HepG2 (cell line): ENCODE results near the gene METAP2. TPM values are rescaled to one million over a fixed set of nuclear protein-coding genes. Genes with fewer than 3 reads are reported as not detected.
A peak's percentile ranks its signal among the peaks of the same experiment; 100 is the strongest.

Experiments used
- ATAC-seq: fragments of 200-7000 bp; cut with Tn5 transposase; 3 replicates; pipeline ENCODE4 v1.9.1; 2020; ENCODE audit warnings: mild to moderate bottlenecking, moderate library complexity
- BruUV-seq: library from RNA; stranded (reverse); fragments of 400-500 nt; replicated peaks from 2 replicates; lab custom pipeline; 2021; lab: Mats Ljungman, UMichigan
- CTCF ChIA-PET: fragments of 300-600 bp; formaldehyde crosslinking; extraction: SDS; loops from one replicate; lab custom pipeline; 2021; ENCODE audit warnings: low total read pairs, inconsistent platforms, low intra/inter-chr PET ratio; lab: Yijun Ruan, JAX
- POLR2A ChIA-PET: fragments of 350-600 bp; sonication (Branson Sonifier 250); formaldehyde crosslinking; loops from one replicate; lab custom pipeline; 2020; ENCODE audit warnings: antibody characterized with exemption, inconsistent platforms; lab: Yijun Ruan, JAX
- DNase-seq: peaks from one replicate; pipeline ENCODE4 v3.0.0-alpha.2; 2015; ENCODE audit warnings: low spot score
- FAIRE-seq: peaks from 3 replicates; lab custom pipeline; 2011; peaks lifted over from hg19 to GRCh38; lab: Jason Lieb, UNC
- H2AFZ ChIP-seq: one replicate; pipeline ENCODE4 v1.6.1; 2011; ENCODE audit warnings: low read length, inconsistent platforms
- H3K27ac ChIP-seq: fragments of 300-600 bp; 3 replicates; pipeline ENCODE4 v1.8.0; 2011; ENCODE audit warnings: mixed run types, mild to moderate bottlenecking, mixed read lengths, low read length, inconsistent platforms; ENCODE audit not compliant: insufficient read depth; ENCODE audit errors: extremely low read length
- H3K27me3 ChIP-seq, 2 experiments: fragments of 200-600 bp in 1 of 2; 2 replicates in 1 of 2; 3 replicates in 1 of 2; pipeline versions ENCODE4 v1.6.0 to v1.8.0; 2011; ENCODE audit warnings: low read length in 2 of 2, mild to moderate bottlenecking in 2 of 2, moderate library complexity in 2 of 2, inconsistent platforms in 1 of 2; ENCODE audit not compliant: insufficient read depth in 2 of 2, control insufficient read depth in 1 of 2
- H3K36me3 ChIP-seq, 2 experiments: fragments of 200-600 bp in 1 of 2; replicated peaks in 1 of 2; 2 replicates in 1 of 2; 3 replicates in 1 of 2; pipeline versions ENCODE4 v1.5.1 to v1.8.0; 2011; ENCODE audit warnings: low read length in 2 of 2, inconsistent platforms in 1 of 2; ENCODE audit not compliant: insufficient read depth in 2 of 2, control insufficient read depth in 1 of 2
- H3K4me1 ChIP-seq: 2 replicates; pipeline ENCODE4 v1.5.1; 2012; ENCODE audit warnings: low read length, inconsistent platforms; ENCODE audit not compliant: insufficient read depth
- H3K4me2 ChIP-seq: 2 replicates; pipeline ENCODE4 v1.6.0; 2011; ENCODE audit warnings: low read depth, low read length, inconsistent platforms
- H3K4me3 ChIP-seq, 3 experiments: fragments of 200-600 bp in 1 of 3; sonication (generic), shearing (Covaris generic) in 1 of 3; replicated peaks in 1 of 3; 2 replicates each; pipeline ENCODE4 v1.5.1; 2011 to 2016; ENCODE audit warnings: low read length in 3 of 3, inconsistent platforms in 2 of 3, low read depth in 2 of 3, mild to moderate bottlenecking in 2 of 3, control low read depth in 1 of 3, mixed read lengths in 1 of 3; ENCODE audit not compliant: insufficient read depth in 1 of 3
- H3K79me2 ChIP-seq: one replicate; pipeline ENCODE4 v1.6.1; 2011; ENCODE audit warnings: low read length, inconsistent platforms; ENCODE audit not compliant: insufficient read depth
- H3K9ac ChIP-seq: 2 replicates; pipeline ENCODE4 v1.6.0; 2011; ENCODE audit warnings: mild to moderate bottlenecking, low read depth, low read length, inconsistent platforms; ENCODE audit not compliant: insufficient read depth
- H3K9me3 ChIP-seq: 2 replicates; pipeline ENCODE4 v1.5.1; 2012; ENCODE audit warnings: mild to moderate bottlenecking, low read length
- H4K20me1 ChIP-seq: 2 replicates; pipeline ENCODE4 v1.6.0; 2011; ENCODE audit warnings: inconsistent platforms, mild to moderate bottlenecking, low read length, moderate library complexity; ENCODE audit not compliant: insufficient read depth
- CBX2 ChIP-seq, 2 experiments: fragments of 200-600 bp in 1 of 2; sonication (generic); formaldehyde crosslinking in 1 of 2; IDR thresholded peaks; 2 replicates each; pipeline versions ENCODE4 v1.7.0 to v1.8.1; 2018 to 2022; ENCODE audit warnings: low read depth in 2 of 2, low read length in 1 of 2, mild to moderate bottlenecking in 1 of 2, missing genetic modification reagents in 1 of 2
- MAFF ChIP-seq: IDR thresholded peaks from 2 replicates; pipeline ENCODE4 v1.6.1; 2011; ENCODE audit warnings: low read depth, low read length, improper control_type of control experiment
- MAFK ChIP-seq, 2 experiments: IDR thresholded peaks in 1 of 2; conservative IDR thresholded peaks in 1 of 2; 2 replicates each; pipeline ENCODE4 v1.6.1; 2011; ENCODE audit warnings: improper control_type of control experiment in 2 of 2, low read length in 2 of 2
- MIER3 ChIP-seq: IDR thresholded peaks from 2 replicates; pipeline ENCODE4 v1.6.1; 2016; ENCODE audit warnings: missing compliant biosample characterization, borderline replicate concordance
- NFIB ChIP-seq: sonication (generic); formaldehyde crosslinking; IDR thresholded peaks from 2 replicates; pipeline ENCODE4 v1.9.0; 2021; ENCODE audit warnings: missing genetic modification reagents, mild to moderate bottlenecking, borderline replicate concordance
- ZNF816 ChIP-seq: sonication (generic); formaldehyde crosslinking; IDR thresholded peaks from 2 replicates; pipeline ENCODE4 v1.8.0; 2022; ENCODE audit warnings: missing genetic modification reagents, mild to moderate bottlenecking, borderline replicate concordance
- WGBS: methylation state at CpG from one replicate; pipeline ENCODE4 v1.1.6; 2017; ENCODE audit warnings: low lambda C conversion rate; 5-methylcytosine and 5-hydroxymethylcytosine counted together
- in situ Hi-C: cut with HindIII; loops from 2 replicates; pipeline ENCODE4 v1.10.0; 2017; ENCODE audit warnings: low pct_unique_long_range_greater_than_20kb; ENCODE audit not compliant: extremely low pct_ligation_motif_present
- intact Hi-C: fragments of 100-400 bp; cut with micrococcal nuclease; formaldehyde crosslinking; loops from one replicate; pipeline ENCODE4 v1.10.0; 2022; ENCODE audit not compliant: unreplicated experiment
- polyA plus RNA-seq, 8 experiments: library from polyadenylated mRNA; depleted of rRNA in 3 of 8; stranded (reverse) in 7 of 8; unstranded in 1 of 8; fragments of >200 nt; fragmentation: Illumina TruSeq in 4 of 8; extraction: Trizol in 4 of 8; gene quantifications; 2 replicates each; pipeline versions ENCODE4 v1.2.1 to v1.2.3, GENCODE V29; 2011 to 2016; ENCODE audit warnings: low read depth in 4 of 8, missing spikeins in 1 of 8, mixed read lengths in 1 of 8; ENCODE audit not compliant: insufficient read depth in 1 of 8
- total RNA-seq, 5 experiments: library from RNA; depleted of rRNA; stranded (reverse); fragments of >200 nt; fragmentation: Illumina TruSeq; extraction: Trizol; gene quantifications; 2 replicates each; pipeline ENCODE4 v1.2.3, GENCODE V29; 2016; ENCODE audit warnings: low read depth in 1 of 5
- TF ChIP-seq, protein P1 (sequence below): sonication (generic); formaldehyde crosslinking; IDR thresholded peaks from 2 replicates; pipeline ENCODE4 v1.9.0; 2021; ENCODE audit warnings: mild to moderate bottlenecking, missing genetic modification reagents
- TF ChIP-seq, protein P2 (sequence below): IDR thresholded peaks from 2 replicates; pipeline ENCODE4 v1.6.1; 2012; ENCODE audit warnings: inconsistent platforms
- TF ChIP-seq, protein P3 (sequence below): sonication (generic); formaldehyde crosslinking; IDR thresholded peaks from 2 replicates; pipeline ENCODE4 v1.5.0; 2020; ENCODE audit warnings: mild to moderate bottlenecking, missing genetic modification reagents
- TF ChIP-seq, protein P4 (sequence below): sonication (generic); formaldehyde crosslinking; IDR thresholded peaks from 2 replicates; pipeline ENCODE4 v1.5.0; 2020; ENCODE audit warnings: mild to moderate bottlenecking, missing genetic modification reagents
- TF ChIP-seq, protein P5 (sequence below): sonication (generic); formaldehyde crosslinking; IDR thresholded peaks from 2 replicates; pipeline ENCODE4 v1.4.0; 2020; ENCODE audit warnings: missing genetic modification reagents, borderline replicate concordance

The METAP2 gene
- total and polyA plus RNA-seq, 2 of the 13 experiments (the other 11 are each of a cell fraction or from before 2014, with no cell fraction given) = 67.8 to 131 TPM

DNA sequence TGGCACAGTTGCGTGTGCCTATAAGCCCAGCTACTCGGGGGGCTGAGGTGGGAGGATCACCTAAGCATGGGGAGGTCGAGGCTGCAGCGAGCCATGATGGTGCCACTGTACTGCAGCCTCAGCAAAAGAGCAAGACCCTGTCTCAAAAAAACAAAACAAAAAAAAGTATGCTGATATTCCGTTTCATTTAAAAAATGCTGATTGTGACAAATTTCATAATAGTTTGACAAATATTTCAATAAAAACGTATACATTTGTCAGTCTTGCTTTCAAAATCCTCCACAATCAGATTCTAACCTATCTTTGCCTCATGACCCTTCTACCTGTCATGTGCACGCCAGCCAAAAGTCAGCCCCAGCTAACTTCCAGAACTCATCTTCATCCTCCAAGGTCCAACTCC, 67.5 kb downstream of the METAP2 start:
- no TSS peak for BruUV-seq
- intact Hi-C loops = no loop called here
- TF ChIP-seq MAFK (conservative IDR thresholded peaks at IDR 0.05 in 1 of 2, IDR thresholded peaks at IDR 0.05 in 1 of 2; ENCODE audit: low read length in 2 of 2) (peak; percentile 92 to 96), NFIB (CRISPR knock-in tag) (no peak), MAFF (peak; percentile 96), MIER3 (CRISPR knock-in tag) (no peak), ZNF816 (CRISPR knock-in tag) (no peak), CBX2 (IDR thresholded peaks at IDR 0.05; ENCODE audit: low read depth, low read length) (no peak), CBX2 (CRISPR knock-in tag; IDR thresholded peaks at IDR 0.05; ENCODE audit: low read depth) (no peak)
- TF ChIP-seq, protein P1, sequence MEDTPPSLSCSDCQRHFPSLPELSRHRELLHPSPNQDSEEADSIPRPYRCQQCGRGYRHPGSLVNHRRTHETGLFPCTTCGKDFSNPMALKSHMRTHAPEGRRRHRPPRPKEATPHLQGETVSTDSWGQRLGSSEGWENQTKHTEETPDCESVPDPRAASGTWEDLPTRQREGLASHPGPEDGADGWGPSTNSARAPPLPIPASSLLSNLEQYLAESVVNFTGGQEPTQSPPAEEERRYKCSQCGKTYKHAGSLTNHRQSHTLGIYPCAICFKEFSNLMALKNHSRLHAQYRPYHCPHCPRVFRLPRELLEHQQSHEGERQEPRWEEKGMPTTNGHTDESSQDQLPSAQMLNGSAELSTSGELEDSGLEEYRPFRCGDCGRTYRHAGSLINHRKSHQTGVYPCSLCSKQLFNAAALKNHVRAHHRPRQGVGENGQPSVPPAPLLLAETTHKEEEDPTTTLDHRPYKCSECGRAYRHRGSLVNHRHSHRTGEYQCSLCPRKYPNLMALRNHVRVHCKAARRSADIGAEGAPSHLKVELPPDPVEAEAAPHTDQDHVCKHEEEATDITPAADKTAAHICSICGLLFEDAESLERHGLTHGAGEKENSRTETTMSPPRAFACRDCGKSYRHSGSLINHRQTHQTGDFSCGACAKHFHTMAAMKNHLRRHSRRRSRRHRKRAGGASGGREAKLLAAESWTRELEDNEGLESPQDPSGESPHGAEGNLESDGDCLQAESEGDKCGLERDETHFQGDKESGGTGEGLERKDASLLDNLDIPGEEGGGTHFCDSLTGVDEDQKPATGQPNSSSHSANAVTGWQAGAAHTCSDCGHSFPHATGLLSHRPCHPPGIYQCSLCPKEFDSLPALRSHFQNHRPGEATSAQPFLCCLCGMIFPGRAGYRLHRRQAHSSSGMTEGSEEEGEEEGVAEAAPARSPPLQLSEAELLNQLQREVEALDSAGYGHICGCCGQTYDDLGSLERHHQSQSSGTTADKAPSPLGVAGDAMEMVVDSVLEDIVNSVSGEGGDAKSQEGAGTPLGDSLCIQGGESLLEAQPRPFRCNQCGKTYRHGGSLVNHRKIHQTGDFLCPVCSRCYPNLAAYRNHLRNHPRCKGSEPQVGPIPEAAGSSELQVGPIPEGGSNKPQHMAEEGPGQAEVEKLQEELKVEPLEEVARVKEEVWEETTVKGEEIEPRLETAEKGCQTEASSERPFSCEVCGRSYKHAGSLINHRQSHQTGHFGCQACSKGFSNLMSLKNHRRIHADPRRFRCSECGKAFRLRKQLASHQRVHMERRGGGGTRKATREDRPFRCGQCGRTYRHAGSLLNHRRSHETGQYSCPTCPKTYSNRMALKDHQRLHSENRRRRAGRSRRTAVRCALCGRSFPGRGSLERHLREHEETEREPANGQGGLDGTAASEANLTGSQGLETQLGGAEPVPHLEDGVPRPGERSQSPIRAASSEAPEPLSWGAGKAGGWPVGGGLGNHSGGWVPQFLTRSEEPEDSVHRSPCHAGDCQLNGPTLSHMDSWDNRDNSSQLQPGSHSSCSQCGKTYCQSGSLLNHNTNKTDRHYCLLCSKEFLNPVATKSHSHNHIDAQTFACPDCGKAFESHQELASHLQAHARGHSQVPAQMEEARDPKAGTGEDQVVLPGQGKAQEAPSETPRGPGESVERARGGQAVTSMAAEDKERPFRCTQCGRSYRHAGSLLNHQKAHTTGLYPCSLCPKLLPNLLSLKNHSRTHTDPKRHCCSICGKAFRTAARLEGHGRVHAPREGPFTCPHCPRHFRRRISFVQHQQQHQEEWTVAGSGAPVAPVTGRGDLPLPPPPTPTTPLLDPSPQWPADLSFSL = no peak
- TF ChIP-seq, protein P2, sequence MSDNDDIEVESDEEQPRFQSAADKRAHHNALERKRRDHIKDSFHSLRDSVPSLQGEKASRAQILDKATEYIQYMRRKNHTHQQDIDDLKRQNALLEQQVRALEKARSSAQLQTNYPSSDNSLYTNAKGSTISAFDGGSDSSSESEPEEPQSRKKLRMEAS = no peak
- TF ChIP-seq, protein P3, sequence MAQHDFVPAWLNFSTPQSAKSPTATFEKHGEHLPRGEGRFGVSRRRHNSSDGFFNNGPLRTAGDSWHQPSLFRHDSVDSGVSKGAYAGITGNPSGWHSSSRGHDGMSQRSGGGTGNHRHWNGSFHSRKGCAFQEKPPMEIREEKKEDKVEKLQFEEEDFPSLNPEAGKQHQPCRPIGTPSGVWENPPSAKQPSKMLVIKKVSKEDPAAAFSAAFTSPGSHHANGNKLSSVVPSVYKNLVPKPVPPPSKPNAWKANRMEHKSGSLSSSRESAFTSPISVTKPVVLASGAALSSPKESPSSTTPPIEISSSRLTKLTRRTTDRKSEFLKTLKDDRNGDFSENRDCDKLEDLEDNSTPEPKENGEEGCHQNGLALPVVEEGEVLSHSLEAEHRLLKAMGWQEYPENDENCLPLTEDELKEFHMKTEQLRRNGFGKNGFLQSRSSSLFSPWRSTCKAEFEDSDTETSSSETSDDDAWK (CRISPR knock-in tag) = no peak
- TF ChIP-seq, protein P4, sequence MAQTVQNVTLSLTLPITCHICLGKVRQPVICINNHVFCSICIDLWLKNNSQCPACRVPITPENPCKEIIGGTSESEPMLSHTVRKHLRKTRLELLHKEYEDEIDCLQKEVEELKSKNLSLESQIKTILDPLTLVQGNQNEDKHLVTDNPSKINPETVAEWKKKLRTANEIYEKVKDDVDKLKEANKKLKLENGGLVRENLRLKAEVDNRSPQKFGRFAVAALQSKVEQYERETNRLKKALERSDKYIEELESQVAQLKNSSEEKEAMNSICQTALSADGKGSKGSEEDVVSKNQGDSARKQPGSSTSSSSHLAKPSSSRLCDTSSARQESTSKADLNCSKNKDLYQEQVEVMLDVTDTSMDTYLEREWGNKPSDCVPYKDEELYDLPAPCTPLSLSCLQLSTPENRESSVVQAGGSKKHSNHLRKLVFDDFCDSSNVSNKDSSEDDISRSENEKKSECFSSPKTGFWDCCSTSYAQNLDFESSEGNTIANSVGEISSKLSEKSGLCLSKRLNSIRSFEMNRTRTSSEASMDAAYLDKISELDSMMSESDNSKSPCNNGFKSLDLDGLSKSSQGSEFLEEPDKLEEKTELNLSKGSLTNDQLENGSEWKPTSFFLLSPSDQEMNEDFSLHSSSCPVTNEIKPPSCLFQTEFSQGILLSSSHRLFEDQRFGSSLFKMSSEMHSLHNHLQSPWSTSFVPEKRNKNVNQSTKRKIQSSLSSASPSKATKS = no peak
- TF ChIP-seq, protein P5, sequence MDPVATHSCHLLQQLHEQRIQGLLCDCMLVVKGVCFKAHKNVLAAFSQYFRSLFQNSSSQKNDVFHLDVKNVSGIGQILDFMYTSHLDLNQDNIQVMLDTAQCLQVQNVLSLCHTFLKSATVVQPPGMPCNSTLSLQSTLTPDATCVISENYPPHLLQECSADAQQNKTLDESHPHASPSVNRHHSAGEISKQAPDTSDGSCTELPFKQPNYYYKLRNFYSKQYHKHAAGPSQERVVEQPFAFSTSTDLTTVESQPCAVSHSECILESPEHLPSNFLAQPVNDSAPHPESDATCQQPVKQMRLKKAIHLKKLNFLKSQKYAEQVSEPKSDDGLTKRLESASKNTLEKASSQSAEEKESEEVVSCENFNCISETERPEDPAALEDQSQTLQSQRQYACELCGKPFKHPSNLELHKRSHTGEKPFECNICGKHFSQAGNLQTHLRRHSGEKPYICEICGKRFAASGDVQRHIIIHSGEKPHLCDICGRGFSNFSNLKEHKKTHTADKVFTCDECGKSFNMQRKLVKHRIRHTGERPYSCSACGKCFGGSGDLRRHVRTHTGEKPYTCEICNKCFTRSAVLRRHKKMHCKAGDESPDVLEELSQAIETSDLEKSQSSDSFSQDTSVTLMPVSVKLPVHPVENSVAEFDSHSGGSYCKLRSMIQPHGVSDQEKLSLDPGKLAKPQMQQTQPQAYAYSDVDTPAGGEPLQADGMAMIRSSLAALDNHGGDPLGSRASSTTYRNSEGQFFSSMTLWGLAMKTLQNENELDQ = no peak

More for the DNA sequence above, 67.5 kb downstream of the METAP2 start:
- no peak overlapping the region for H2AFZ ChIP-seq
- FAIRE-seq = no peak
- H3K79me2 ChIP-seq = no peaks in the 10 kb centered on the region
- H3K9me3 ChIP-seq = no peaks in the 10 kb centered on the region
- no peaks in the 10 kb centered on the region for H3K4me1 ChIP-seq
- peaks cover 0 to 11% of the 10 kb centered on the region in 2 experiments; a peak in 2 of 5 replicates for H3K27me3 ChIP-seq
- ATAC-seq = no peak
- WGBS = 32% methylated on average over 7 of the region's 7 CpGs
- no peak overlapping the region for H3K9ac ChIP-seq
- no peaks in the 10 kb centered on the region for H3K36me3 ChIP-seq
- in situ Hi-C loops = loop anchor here (25.0 kb wide), 1 partner anchor 429 kb away; no protein-coding TSS in a partner anchor
- H3K4me3 ChIP-seq = no peak overlapping the region
- H3K27ac ChIP-seq = no peak overlapping the region
- no peaks in the 10 kb centered on the region for H4K20me1 ChIP-seq
- ChIA-PET POLR2A (no interaction called here), CTCF (no interaction called here)
- no peak overlapping the region for H3K4me2 ChIP-seq
- no peak for DNase-seq
